Psoas muscle (tissue), 8 donors: Measurements from ENCODE around the gene ENTPD1. TPM values are rescaled to one million over a fixed set of nuclear protein-coding genes. Genes with fewer than 3 reads are reported as not detected.
A peak's percentile ranks its signal among the peaks of the same experiment; 100 is the strongest.
"Not testable (repeated sequence)": the region's sequence is repeated elsewhere in the genome, so short reads cannot be mapped to it uniquely, and the experiment has no call there.

Experiments used
- ATAC-seq, 4 donors: fragments of 200-7000 bp; cut with Tn5 transposase; one replicate each; pipeline ENCODE4 v1.9.1; 2020; ENCODE audit warnings: moderate library complexity in 3 of 4, mild to moderate bottlenecking in 2 of 4
- DNase-seq, 2 donors: peaks; one replicate each; pipeline ENCODE4 v3.0.0-alpha.2; 2020
- H3K27ac ChIP-seq: fragments of 200-600 bp; one replicate; pipeline ENCODE4 v1.8.0; 2022
- H3K27me3 ChIP-seq, 3 donors: fragments of 200-600 bp in 1 of 3; one replicate each; pipeline versions ENCODE4 v1.6.1 to v1.8.0; 2013 to 2022; ENCODE audit warnings: low read length in 2 of 3, mild to moderate bottlenecking in 2 of 3, moderate library complexity in 1 of 3; ENCODE audit not compliant: insufficient read depth in 3 of 3
- H3K36me3 ChIP-seq, 2 donors: fragments of 200-600 bp in 1 of 2; one replicate each; pipeline versions ENCODE4 v1.6.1 to v1.8.0; 2013 to 2022; ENCODE audit warnings: low read depth in 1 of 2, mild to moderate bottlenecking in 1 of 2, moderate library complexity in 1 of 2; ENCODE audit not compliant: insufficient read depth in 1 of 2
- H3K4me1 ChIP-seq: fragments of 200-600 bp; one replicate; pipeline ENCODE4 v1.8.0; 2022
- H3K4me3 ChIP-seq: fragments of 200-600 bp; one replicate; pipeline ENCODE4 v1.8.0; 2022; ENCODE audit warnings: mild to moderate bottlenecking
- H3K9me3 ChIP-seq: fragments of 200-600 bp; one replicate; pipeline ENCODE4 v1.8.0; 2022
- WGBS, 3 donors: extraction: QIAGEN DNeasy Blood & Tissue Kit; methylation state at CpG; one replicate each; pipeline versions ENCODE4 v1.1.6 to v1.1.7; 2013; 5-methylcytosine and 5-hydroxymethylcytosine counted together
- intact Hi-C, 2 donors: fragments of 100-400 bp; cut with DNase I; formaldehyde crosslinking; loops; one replicate each; pipeline versions ENCODE4 v1.11.0 to v1.14.2; 2022
- polyA plus RNA-seq, 3 donors: library from polyadenylated mRNA; stranded (reverse); fragments of 200-250 nt; gene quantifications; one replicate each; pipeline ENCODE4 v1.2.3, GENCODE V29; 2013
- total RNA-seq, 4 donors: library from RNA; stranded (reverse); fragmentation: NEBNext Ultra II Directional in 2 of 4; extraction: Animal tissue kit (Norgen Biotek cat#: 25700) in 2 of 4; gene quantifications; one replicate each; pipeline versions ENCODE4 v1.2.1 to v1.2.4, GENCODE V29; 2021 to 2023
- TF ChIP-seq, protein P1 (sequence below): fragments of 200-600 bp; IDR thresholded peaks from one replicate; pipeline ENCODE4 v1.8.0; 2022; ENCODE audit warnings: antibody characterized with exemption
- donor health status: healthy with polysubstance abuse.
- donor health status: DM: no; HTN: no; CAD: no; lungs with moderate emphysema.
- donor health status: Bipolar disorder and iron deficiency.
- donor health status: healthy.
- donor health status: DM: yes; HTN: yes; CAD: no.
- donor health status: DM: no; HTN: no; CAD: no.
- donor health status: DM: no; HTN: no; CAD: no.
- donor health status: DM: yes; HTN: yes; CAD: no.

Gene ENTPD1
- total and polyA plus RNA-seq, 7 donors: 1.4 to 3.9 (median 1.7) TPM

DNA sequence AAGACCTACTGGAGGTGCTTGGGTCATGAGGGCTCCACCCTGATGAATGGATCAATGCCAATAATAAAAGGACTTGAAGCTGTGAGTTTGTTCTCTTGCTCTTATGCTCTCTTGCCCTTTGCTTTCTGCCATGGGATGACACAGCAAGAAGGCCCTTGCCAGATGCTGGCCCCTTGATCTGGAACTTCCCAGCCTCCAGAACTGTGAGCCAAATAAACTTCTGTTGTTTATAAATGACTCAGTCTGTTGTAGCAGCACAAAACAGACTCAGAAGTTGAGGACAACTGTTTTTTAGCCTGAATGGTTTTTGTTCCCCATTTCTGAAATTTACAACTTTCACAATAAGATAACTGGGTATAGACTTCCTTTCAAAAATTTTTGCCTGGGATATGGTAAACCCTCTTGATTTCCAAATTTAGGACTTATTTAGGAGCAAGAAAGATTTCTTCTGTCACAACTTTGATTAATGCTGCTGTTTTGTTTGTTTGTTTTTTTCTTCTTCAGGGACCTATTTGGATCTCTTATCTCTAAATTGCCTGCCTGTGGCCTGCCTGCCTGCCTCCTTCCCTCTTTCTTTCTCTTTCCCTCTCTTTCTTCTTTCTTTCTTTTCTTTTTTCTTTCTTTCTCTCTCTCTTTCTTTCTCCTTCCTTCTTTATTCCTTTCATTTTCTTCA, 12.1 kb downstream of the ENTPD1 start:
- H3K4me3 ChIP-seq: no peak overlapping the region
- H3K4me1 ChIP-seq: no peaks in the 10 kb centered on the region
- H3K27ac ChIP-seq: no peak overlapping the region
- no peaks in the 10 kb centered on the region for H3K27me3 ChIP-seq
- DNase-seq (peak in 1 of 2 donors; percentile 21), ATAC-seq (no peak)
- H3K9me3 ChIP-seq: no peaks in the 10 kb centered on the region
- intact Hi-C loops: no loop called here
- TF ChIP-seq, protein P1, sequence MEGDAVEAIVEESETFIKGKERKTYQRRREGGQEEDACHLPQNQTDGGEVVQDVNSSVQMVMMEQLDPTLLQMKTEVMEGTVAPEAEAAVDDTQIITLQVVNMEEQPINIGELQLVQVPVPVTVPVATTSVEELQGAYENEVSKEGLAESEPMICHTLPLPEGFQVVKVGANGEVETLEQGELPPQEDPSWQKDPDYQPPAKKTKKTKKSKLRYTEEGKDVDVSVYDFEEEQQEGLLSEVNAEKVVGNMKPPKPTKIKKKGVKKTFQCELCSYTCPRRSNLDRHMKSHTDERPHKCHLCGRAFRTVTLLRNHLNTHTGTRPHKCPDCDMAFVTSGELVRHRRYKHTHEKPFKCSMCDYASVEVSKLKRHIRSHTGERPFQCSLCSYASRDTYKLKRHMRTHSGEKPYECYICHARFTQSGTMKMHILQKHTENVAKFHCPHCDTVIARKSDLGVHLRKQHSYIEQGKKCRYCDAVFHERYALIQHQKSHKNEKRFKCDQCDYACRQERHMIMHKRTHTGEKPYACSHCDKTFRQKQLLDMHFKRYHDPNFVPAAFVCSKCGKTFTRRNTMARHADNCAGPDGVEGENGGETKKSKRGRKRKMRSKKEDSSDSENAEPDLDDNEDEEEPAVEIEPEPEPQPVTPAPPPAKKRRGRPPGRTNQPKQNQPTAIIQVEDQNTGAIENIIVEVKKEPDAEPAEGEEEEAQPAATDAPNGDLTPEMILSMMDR: no peak
- no peaks in the 10 kb centered on the region for H3K36me3 ChIP-seq

- H3K4me1 ChIP-seq: no peaks in the 10 kb centered on the region
- intact Hi-C loops: no loop called here
- no peak overlapping the region for H3K27ac ChIP-seq
- TF ChIP-seq, protein P1: no peak
- H3K9me3 ChIP-seq: no peaks in the 10 kb centered on the region
- no peaks in the 10 kb centered on the region for H3K36me3 ChIP-seq
- DNase-seq (no peak), ATAC-seq (no peak)
- 76 to 81% (median 78%) methylated on average over 4 of the region's 4 CpGs for WGBS, 3 donors
- no peaks in the 10 kb centered on the region for H3K27me3 ChIP-seq
- H3K4me3 ChIP-seq: no peak overlapping the region
These were observed 14.2 kb downstream of the ENTPD1 start for GRCh38 chr10:95770084-95770720.

GRCh38 chr10:95773454-95773853, 17.5 kb downstream of the ENTPD1 start:
- DNase-seq, H3K27me3 ChIP-seq, intact Hi-C loops, H3K36me3 ChIP-seq, H3K4me3 ChIP-seq, ATAC-seq, H3K4me1 ChIP-seq, H3K9me3 ChIP-seq, H3K27ac ChIP-seq: not testable (repeated sequence)
- 50 to 97% (median 78%) methylated on average over 2 of the region's 2 CpGs for WGBS, 3 donors

DNA sequence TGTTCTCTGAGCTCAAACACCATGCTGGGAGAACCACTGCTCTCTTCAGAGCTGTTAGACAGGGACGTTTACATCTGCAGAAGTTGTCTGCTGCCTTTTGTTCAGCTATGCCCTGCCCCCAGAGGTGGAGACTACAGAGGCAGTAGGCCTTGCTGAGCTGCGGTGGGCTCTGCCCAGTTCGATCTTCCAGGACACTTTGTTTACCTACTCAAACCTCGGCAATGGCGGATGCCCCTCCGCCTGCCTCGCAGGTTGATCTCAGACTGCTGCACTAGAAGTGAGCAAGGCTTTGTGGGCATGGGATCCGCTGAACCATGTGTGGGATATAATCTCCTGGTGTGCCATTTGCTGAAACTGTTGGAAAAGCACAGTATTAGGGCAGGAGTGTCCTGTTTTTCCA, 21.7 kb downstream of the ENTPD1 start:
- H3K4me1 ChIP-seq, H3K4me3 ChIP-seq, H3K27me3 ChIP-seq, intact Hi-C loops, H3K27ac ChIP-seq, DNase-seq, H3K9me3 ChIP-seq, H3K36me3 ChIP-seq, ATAC-seq: not testable (repeated sequence)
- 84 to 95% (median 89%) methylated on average over 8 of the region's 8 CpGs for WGBS, 3 donors

DNA sequence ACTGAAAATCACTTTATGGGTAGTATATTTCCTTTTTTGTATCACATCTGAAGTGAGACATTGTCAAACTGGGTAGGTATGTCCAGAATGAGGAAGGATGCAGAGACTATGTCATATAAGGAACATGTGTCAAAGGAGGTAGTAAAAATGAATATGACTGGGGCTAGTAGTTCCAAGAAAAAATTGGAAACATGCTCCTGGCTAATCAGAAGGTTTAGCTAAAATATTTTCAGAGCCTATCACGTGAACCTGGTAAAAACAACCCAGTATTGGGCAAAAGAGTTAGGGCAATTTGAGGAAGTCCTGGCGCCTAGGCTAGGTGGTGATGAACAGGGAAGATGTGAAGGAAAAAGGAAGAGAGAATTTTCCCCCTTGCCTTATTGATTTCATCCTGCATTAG, 26.4 kb downstream of the ENTPD1 start:
- Histone ChIP-seq H3K4me3 (no peak overlapping the region), H3K4me1 (no peaks in the 10 kb centered on the region), H3K9me3 (no peaks in the 10 kb centered on the region), H3K36me3 (no peaks in the 10 kb centered on the region), H3K27me3 (no peaks in the 10 kb centered on the region), H3K27ac (no peak overlapping the region)
- ATAC-seq (no peak), DNase-seq (no peak)
- TF ChIP-seq, protein P1: no peak
- intact Hi-C loops: no loop called here
- WGBS, 3 donors: 68 to 69% (median 68%) methylated on average over 2 of the region's 2 CpGs
